Endothelial cell of umbilical vein (primary cell): Measurements from ENCODE around the gene LGALS4. TPM values are rescaled to one million over a fixed set of nuclear protein-coding genes. Genes with fewer than 3 reads are reported as not detected.

Experiments
- BruUV-seq: library from RNA; stranded (reverse); fragments of 400-500 nt; replicated peaks from 2 replicates; lab custom pipeline; 2021; lab: Mats Ljungman, UMichigan
- CTCF ChIA-PET: fragments of 300-600, 350-600 bp; sonication (Branson Sonifier 250); formaldehyde crosslinking; loops from one replicate; lab custom pipeline; 2021; ENCODE audit warnings: antibody characterized with exemption, inconsistent platforms; lab: Charles Lee
- POLR2A ChIA-PET: fragments of 300-600, 350-600 bp; sonication (Branson Sonifier 250); formaldehyde crosslinking; loops from one replicate; lab custom pipeline; 2021; ENCODE audit warnings: antibody characterized with exemption, inconsistent platforms; lab: Charles Lee
- DNase-seq: peaks from one replicate; pipeline ENCODE4 v3.0.0-alpha.2; 2011; ENCODE audit warnings: low read depth, low spot score
- FAIRE-seq: peaks from 2 replicates; lab custom pipeline; 2011; peaks lifted over from hg19 to GRCh38; lab: Jason Lieb, UNC
- H2AFZ ChIP-seq: 2 replicates; pipeline ENCODE4 v1.6.0; 2012; ENCODE audit warnings: low read depth, low read length, control low read depth, inconsistent platforms
- H3K27ac ChIP-seq: 2 replicates; pipeline ENCODE4 v1.5.1; 2011; ENCODE audit warnings: low read depth, mild to moderate bottlenecking, control low read depth, low read length, moderate library complexity; ENCODE audit not compliant: insufficient read depth
- H3K27me3 ChIP-seq, 2 experiments: 2 replicates each; pipeline versions ENCODE4 v1.6.0 to v1.6.1; 2011; ENCODE audit warnings: low read length in 2 of 2, mixed read lengths in 1 of 2; ENCODE audit not compliant: control insufficient read depth in 2 of 2, insufficient read depth in 2 of 2
- H3K36me3 ChIP-seq, 2 experiments: 2 replicates in 1 of 2; 3 replicates in 1 of 2; pipeline ENCODE4 v1.5.1; 2011; ENCODE audit warnings: low read length in 2 of 2, mild to moderate bottlenecking in 1 of 2, moderate library complexity in 1 of 2; ENCODE audit not compliant: control insufficient read depth in 2 of 2, insufficient read depth in 2 of 2; ENCODE audit errors: extremely low read depth in 1 of 2
- H3K4me1 ChIP-seq: 3 replicates; pipeline ENCODE4 v1.5.1; 2011; ENCODE audit warnings: mild to moderate bottlenecking, low read length; ENCODE audit not compliant: control insufficient read depth, insufficient read depth; ENCODE audit errors: extremely low read depth
- H3K4me2 ChIP-seq: 2 replicates; pipeline ENCODE4 v1.6.1; 2011; ENCODE audit warnings: low read length, control low read depth, mixed read lengths; ENCODE audit not compliant: insufficient read depth
- H3K4me3 ChIP-seq, 3 experiments: fragments of 200-600 bp in 1 of 3; sonication (generic), shearing (Covaris generic) in 1 of 3; replicated peaks in 1 of 3; 2 replicates each; pipeline ENCODE4 v1.5.1; 2011 to 2016; ENCODE audit warnings: control low read depth in 3 of 3, low read length in 3 of 3, mild to moderate bottlenecking in 2 of 3, inconsistent platforms in 1 of 3, low read depth in 1 of 3, moderate library complexity in 1 of 3; ENCODE audit not compliant: insufficient read depth in 1 of 3
- H3K79me2 ChIP-seq: 2 replicates; pipeline ENCODE4 v1.6.0; 2012; ENCODE audit warnings: low read length, inconsistent platforms; ENCODE audit not compliant: control insufficient read depth, insufficient read depth
- H3K9ac ChIP-seq: replicated peaks from 2 replicates; pipeline ENCODE3; 2011; ENCODE audit warnings: low read length, control low read depth; ENCODE audit not compliant: insufficient read depth; ENCODE audit errors: extremely low read depth
- H3K9me1 ChIP-seq: replicated peaks from 3 replicates; pipeline ENCODE4 v1.6.0; 2011; ENCODE audit warnings: mild to moderate bottlenecking, low read length; ENCODE audit not compliant: control insufficient read depth, insufficient read depth; ENCODE audit errors: extremely low read depth
- H3K9me3 ChIP-seq: replicated peaks from 2 replicates; pipeline ENCODE4 v1.5.1; 2012; ENCODE audit warnings: low read length, inconsistent platforms; ENCODE audit not compliant: control insufficient read depth, insufficient read depth
- H4K20me1 ChIP-seq: replicated peaks from 2 replicates; pipeline ENCODE3; 2011; ENCODE audit warnings: mild to moderate bottlenecking, low read length; ENCODE audit not compliant: control insufficient read depth, insufficient read depth; ENCODE audit errors: extremely low read depth
- EZH2 ChIP-seq: IDR thresholded peaks from 2 replicates; pipeline ENCODE4 v1.6.1; 2012; ENCODE audit warnings: borderline replicate concordance, low read depth, mild to moderate bottlenecking, moderate library complexity, low read length, inconsistent platforms; ENCODE audit not compliant: severe bottlenecking
- FOS ChIP-seq: IDR thresholded peaks from 2 replicates; pipeline ENCODE4 v1.6.1; 2011; ENCODE audit warnings: mild to moderate bottlenecking, low read length, moderate library complexity, borderline replicate concordance; ENCODE audit not compliant: insufficient read depth
- GATA2 ChIP-seq: IDR thresholded peaks from 2 replicates; pipeline ENCODE4 v1.7.0; 2011; ENCODE audit warnings: low read depth, mild to moderate bottlenecking, moderate library complexity, mixed read lengths, low read length; ENCODE audit not compliant: insufficient read length, insufficient read depth
- JUN ChIP-seq: IDR thresholded peaks from 2 replicates; pipeline ENCODE4 v1.6.1; 2011; ENCODE audit warnings: borderline replicate concordance, low read depth; ENCODE audit not compliant: insufficient read length, insufficient read depth
- MYC ChIP-seq: IDR thresholded peaks from one replicate; pipeline ENCODE4 v1.6.1; 2011; ENCODE audit warnings: mild to moderate bottlenecking, low read depth, low read length
- POLR2A ChIP-seq: IDR thresholded peaks from 2 replicates; pipeline ENCODE4 v1.6.1; 2012; ENCODE audit warnings: low read depth, mild to moderate bottlenecking, control low read depth, low read length
- POLR2AphosphoS5 ChIP-seq: IDR thresholded peaks from 2 replicates; pipeline ENCODE4 v1.6.1; 2012; ENCODE audit warnings: low read depth, mild to moderate bottlenecking, control low read depth, low read length, moderate library complexity; ENCODE audit not compliant: insufficient read depth
- dilution Hi-C: fragments of 300-500 bp; cut with MboI; formaldehyde crosslinking; loops from one replicate; pipeline ENCODE4 v1.15.0; 2019; ENCODE audit warnings: low sequenced_read_pairs; ENCODE audit not compliant: extremely low pct_ligation_motif_present
- intact Hi-C: fragments of 100-400 bp; cut with micrococcal nuclease; formaldehyde crosslinking; loops from one replicate; pipeline ENCODE4 v1.10.0; 2022
- polyA plus RNA-seq, 4 experiments: library from polyadenylated mRNA; depleted of rRNA in 3 of 4; stranded (reverse) in 3 of 4; unstranded in 1 of 4; fragments of >200 nt; gene quantifications; 2 replicates each; pipeline versions ENCODE4 v1.2.1 to v1.2.3, GENCODE V29; 2011 to 2012; ENCODE audit warnings: missing spikeins in 1 of 4
- total RNA-seq: library from RNA; stranded (reverse); gene quantifications from 2 replicates; pipeline ENCODE4 v1.2.3, GENCODE V29; 2021
- TF ChIP-seq, protein P1 (sequence below), 2 donors: IDR thresholded peaks; 1 replicate in 1 of 2; 2 replicates in 1 of 2; pipeline ENCODE4 v1.5.1; 2011; ENCODE audit warnings: low read length in 2 of 2, mild to moderate bottlenecking in 2 of 2, moderate library complexity in 2 of 2, control low read depth in 1 of 2, inconsistent platforms in 1 of 2, low read depth in 1 of 2; ENCODE audit not compliant: insufficient read depth in 1 of 2; ENCODE audit errors: extremely low read depth in 1 of 2
- TF ChIP-seq, protein P2 (sequence below): IDR thresholded peaks from 2 replicates; pipeline ENCODE4 v1.6.1; 2011; ENCODE audit not compliant: insufficient read depth, insufficient read length

The LGALS4 gene
- total and polyA plus RNA-seq, 2 donors (not counting 3 experiments of a cell fraction or from before 2014, with no cell fraction given), result 0.19 TPM; not detected in 1

DNA sequence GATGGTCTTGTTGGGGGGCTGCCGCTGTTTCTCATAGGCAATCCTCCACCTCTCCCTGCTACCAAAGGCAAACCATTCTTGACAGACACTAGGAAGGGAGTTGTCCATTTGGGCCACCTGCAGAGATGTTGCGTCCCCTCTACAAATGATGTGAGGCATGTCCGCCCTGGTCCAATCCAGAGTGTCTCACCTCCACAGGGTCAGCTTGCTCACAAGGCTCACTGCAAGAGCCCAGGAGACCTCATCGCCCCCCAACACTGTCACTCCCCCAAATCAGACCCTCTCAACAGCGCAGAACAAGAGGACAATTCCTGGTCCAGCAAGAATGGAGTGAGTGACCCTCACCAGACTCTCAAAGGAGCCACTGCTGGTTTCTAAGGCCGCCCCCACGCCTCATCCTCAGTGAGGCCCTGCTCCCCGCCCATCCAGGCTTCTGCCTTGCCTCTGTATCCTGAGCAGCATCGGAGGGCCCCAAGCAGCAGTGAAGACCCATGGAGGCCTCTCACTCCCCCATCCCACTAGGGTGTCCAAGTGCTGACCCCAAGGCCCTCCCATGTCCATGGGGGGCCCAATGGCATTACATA, 30.5 kb upstream of the LGALS4 start:
- Histone ChIP-seq H3K27me3 (no peaks in the 10 kb centered on the region), H3K9ac (no peak overlapping the region), H4K20me1 (no peaks in the 10 kb centered on the region), H3K4me2 (no peak overlapping the region), H3K79me2 (peaks cover 68% of the 10 kb centered on the region), H2AFZ (no peak overlapping the region), H3K9me1 (no peaks in the 10 kb centered on the region), H3K4me1 (peaks cover 11% of the 10 kb centered on the region), H3K4me3 (no peak overlapping the region), H3K9me3 (no peaks in the 10 kb centered on the region), H3K27ac (no peak overlapping the region), H3K36me3 (peaks cover 56 to 79% of the 10 kb centered on the region in 2 experiments)
- DNase-seq (no peak), FAIRE-seq (no peak)
- BruUV-seq, result no TSS peak
- intact Hi-C loops, result no loop called here
- CTCF ChIA-PET, result no interaction called here
- POLR2A ChIA-PET, result interaction anchor here (1.7 kb wide), 1 partner anchor 11 kb away, joined by 4 read pairs; the partner anchor contains the start of gene ECH1
- dilution Hi-C loops, result no loop called here
- TF ChIP-seq, protein P1, sequence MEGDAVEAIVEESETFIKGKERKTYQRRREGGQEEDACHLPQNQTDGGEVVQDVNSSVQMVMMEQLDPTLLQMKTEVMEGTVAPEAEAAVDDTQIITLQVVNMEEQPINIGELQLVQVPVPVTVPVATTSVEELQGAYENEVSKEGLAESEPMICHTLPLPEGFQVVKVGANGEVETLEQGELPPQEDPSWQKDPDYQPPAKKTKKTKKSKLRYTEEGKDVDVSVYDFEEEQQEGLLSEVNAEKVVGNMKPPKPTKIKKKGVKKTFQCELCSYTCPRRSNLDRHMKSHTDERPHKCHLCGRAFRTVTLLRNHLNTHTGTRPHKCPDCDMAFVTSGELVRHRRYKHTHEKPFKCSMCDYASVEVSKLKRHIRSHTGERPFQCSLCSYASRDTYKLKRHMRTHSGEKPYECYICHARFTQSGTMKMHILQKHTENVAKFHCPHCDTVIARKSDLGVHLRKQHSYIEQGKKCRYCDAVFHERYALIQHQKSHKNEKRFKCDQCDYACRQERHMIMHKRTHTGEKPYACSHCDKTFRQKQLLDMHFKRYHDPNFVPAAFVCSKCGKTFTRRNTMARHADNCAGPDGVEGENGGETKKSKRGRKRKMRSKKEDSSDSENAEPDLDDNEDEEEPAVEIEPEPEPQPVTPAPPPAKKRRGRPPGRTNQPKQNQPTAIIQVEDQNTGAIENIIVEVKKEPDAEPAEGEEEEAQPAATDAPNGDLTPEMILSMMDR (IDR thresholded peaks at IDR 0.05; ENCODE audit: extremely low read depth in 1 of 2, insufficient read depth in 1 of 2, low read depth in 1 of 2, low read length in 2 of 2), result no peak
- TF ChIP-seq, protein P2, sequence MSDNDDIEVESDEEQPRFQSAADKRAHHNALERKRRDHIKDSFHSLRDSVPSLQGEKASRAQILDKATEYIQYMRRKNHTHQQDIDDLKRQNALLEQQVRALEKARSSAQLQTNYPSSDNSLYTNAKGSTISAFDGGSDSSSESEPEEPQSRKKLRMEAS, result no peak
- TF ChIP-seq POLR2A, result no peak
- no peak for TF ChIP-seq MYC
- TF ChIP-seq EZH2, result no peak
- TF ChIP-seq FOS, result no peak
- TF ChIP-seq POLR2AphosphoS5, result no peak
- no peak for TF ChIP-seq GATA2
- no peak for TF ChIP-seq JUN
